GM18868 (cell line): ENCODE measurements around the gene PCNX2.

ENCODE experiments used
- ATAC-seq: cut with Tn5 transposase; IDR thresholded peaks from one replicate; pipeline ENCODE4 v1.9.1; 2021; ENCODE audit warnings: mild to moderate bottlenecking, moderate library complexity; ENCODE audit not compliant: unreplicated experiment

PCNX2 gene

GRCh38 chr1:232949636-232950196 is 345.8 kb downstream of the PCNX2 start:
- ATAC-seq: no peak

GRCh38 chr1:232944347-232944746 is 351.2 kb downstream of the PCNX2 start:
- no peak for ATAC-seq

- ATAC-seq: peak; percentile 72
Measured at GRCh38 chr1:232943679-232944252, 351.8 kb downstream of the PCNX2 start.

GRCh38 chr1:232942413-232943294 is 352.9 kb downstream of the PCNX2 start:
- no peak for ATAC-seq

GRCh38 chr1:232940262-232940661 is 355.3 kb downstream of the PCNX2 start:
- no peak for ATAC-seq

- ATAC-seq: no peak
Measured at GRCh38 chr1:232939748-232940147, 355.8 kb downstream of the PCNX2 start.

GRCh38 chr1:232938926-232939325 is 356.6 kb downstream of the PCNX2 start:
- ATAC-seq: no peak

GRCh38 chr1:232937741-232938375 is 357.7 kb downstream of the PCNX2 start:
- ATAC-seq: no peak

GRCh38 chr1:232936941-232937340 is 358.6 kb downstream of the PCNX2 start:
- no peak for ATAC-seq
